Dedifferentiated amniotic fluid mesenchymal stem cell (primary cell): ENCODE data around the gene DPP10.
"Not testable (repeated sequence)": the region's sequence is repeated elsewhere in the genome, so short reads cannot be mapped to it uniquely, and the experiment has no call there.

ENCODE experiments used
- DNase-seq: peaks from one replicate; pipeline ENCODE4 v3.0.0-alpha.2; 2016; ENCODE audit errors: extremely low spot score

Gene DPP10

DNA sequence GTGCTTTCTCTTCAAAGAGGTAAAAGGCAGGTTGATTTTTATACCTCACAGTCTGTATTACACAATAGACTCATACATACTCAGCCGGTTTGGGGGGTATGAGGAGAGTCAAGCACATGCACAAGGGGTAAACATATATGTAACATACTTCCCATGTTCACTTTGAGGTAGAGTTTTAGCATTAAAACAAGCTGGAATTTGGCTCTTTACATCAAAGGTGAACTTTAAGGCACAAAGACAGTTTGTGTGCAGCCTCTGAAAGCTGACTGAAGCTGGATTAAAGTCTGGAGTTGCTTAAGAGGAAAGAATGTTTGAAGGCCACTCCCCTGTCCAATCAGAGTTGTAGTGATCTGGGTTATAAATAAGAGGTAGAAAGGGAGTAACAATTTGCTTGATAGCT lies 282.0 kb downstream of the DPP10 start:
- DNase-seq, result no peak

DNA sequence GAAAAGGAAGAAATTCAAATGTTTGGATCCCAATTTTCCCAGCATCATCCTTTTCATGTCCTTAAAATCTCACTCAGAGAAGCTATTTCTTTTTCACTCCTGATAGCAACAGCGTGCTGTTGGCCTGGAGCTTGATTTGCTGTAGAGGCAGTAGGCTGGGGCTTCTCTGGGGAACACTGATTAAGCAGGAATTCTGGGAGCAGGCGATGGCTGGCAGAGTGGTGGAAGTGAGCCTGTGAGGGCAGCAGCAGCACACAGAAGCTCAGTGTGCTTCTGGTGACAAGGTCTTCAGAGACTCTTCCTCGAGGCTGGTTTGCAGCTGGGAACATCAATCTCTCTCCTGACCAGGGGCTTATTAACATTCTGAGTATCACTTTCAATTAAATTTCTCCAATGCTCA lies 284.6 kb downstream of the DPP10 start:
- DNase-seq, result no peak

DNA sequence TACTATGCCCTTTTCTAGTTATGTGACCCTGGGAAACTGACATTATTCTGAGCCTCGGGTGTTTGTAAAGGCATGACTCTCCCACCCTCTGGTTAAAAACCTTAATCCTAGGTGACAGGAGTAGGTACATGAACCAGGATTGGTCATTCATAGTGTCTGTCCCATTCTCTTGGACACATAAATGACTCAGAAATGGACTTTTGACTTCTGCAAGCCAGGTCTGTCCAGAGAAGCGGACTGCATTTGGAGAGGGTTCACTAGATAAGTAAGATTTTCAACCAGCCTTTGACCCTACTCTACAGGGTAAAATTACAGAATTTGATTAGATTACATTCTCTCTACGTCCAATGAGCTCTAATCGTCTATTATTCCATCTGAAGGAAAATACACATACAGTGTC lies 285.9 kb downstream of the DPP10 start:
- no peak for DNase-seq

DNA sequence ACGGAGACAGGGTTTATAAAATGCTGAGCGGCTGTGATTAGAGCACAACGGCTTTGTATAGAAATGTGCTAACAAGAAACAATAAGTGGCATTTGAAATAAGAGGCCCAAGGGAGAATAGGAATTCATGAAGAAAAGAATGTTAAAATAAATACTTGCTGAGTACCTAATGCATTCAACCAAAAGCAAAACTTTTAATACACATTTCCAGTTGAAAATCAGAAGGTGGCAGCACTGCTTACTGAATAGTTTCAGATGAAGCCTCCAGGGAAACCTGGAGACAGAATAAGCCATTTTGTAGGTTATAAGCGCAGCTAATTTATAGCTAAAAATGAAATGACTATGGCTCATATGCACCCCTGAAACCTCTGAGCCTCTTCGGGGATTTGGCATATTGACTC lies 286.6 kb downstream of the DPP10 start:
- no peak for DNase-seq

DNA sequence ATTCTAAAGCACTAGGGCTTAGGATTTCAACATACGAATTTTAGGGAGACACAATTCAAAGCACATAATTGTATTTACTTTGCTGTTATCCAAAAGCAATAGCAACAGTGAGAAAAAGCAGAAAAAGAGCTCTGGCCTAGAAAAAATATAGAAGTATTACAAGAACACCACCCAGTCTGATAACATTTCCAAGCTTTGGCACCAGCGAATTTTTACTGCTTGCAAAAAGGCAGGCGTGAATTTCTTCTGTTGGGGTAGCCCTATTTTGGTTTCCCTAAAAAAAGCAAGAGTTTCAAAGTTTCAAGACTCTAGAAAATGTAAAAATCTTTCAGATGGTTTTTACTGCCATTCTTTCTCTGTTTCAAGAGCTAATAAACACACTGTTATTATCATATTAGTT lies 292.7 kb downstream of the DPP10 start:
- no peak for DNase-seq

DNA sequence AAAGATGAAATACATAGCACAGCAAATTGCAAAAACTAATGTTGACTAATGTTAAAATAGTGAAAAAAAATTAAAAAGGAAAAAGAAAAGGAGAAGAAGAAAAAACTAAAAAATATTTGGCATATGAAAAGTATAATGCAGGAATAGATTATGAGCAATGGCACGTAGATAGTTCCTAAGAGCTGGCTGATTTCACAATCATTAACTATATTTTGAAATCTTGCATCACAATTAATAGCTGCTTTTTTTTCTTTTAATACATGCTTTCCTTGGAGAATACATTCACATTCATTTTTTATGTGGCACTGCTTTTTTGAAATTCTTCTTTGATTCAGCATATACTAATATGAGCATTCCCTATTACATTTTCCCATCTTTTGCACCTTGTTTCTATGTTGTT lies 299.8 kb downstream of the DPP10 start:
- no peak for DNase-seq

DNA sequence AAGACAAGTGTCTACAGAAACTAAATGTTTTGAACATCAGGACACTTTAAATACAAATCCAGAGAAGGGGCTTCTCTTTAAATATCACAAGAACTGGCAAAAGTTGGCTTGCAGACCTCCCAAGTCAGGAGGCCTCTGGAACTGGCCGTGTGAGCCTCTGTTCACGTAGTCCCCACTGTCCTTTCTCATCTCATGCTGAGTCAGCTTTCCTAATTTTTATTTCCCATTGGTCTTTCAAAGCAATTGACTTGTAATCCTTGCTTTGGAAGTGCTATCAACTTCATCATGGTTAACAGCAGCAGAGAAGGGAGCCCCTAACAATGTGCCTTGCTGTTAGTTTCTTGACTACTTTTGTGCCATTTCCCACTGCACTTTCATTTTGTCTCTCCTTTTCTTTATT lies 303.3 kb downstream of the DPP10 start:
- DNase-seq, result no peak

DNA sequence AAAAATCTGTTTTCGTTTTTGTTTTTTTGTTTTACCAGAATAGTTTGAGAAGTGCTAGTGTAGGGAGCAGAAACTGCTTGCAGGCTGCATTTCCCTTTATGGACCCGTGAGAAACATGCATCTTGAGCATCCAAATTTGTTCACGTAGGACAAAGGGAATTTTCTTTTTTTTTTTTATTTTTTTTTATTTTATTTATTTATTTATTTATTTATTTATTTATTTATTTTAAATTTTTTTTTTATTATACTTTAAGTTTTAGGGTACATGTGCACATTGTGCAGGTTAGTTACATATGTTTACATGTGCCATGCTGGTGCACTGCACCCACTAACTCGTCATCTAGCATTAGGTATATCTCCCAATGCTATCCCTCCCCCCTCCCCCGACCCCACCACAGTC lies 305.7 kb downstream of the DPP10 start:
- DNase-seq, result not testable (repeated sequence)

DNA sequence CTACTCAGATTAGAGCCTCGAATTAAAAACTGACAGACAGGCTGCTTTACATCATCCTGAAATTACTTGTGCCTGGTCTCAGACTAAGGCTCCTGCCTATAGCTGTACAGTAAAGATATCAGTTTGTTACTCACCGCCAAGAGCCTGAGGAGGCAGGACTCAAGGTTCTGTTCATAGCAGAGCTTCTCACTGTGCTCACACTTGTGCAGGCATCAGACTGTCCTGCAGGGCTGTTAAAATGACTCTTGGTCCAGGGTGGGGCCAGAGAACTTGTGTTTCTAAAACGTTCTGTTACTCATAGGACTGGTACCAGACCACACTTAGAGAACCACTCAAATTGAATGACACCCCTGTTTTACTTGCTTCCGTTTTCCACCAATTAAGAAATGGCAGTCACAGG lies 310.0 kb downstream of the DPP10 start:
- DNase-seq, result no peak

DNA sequence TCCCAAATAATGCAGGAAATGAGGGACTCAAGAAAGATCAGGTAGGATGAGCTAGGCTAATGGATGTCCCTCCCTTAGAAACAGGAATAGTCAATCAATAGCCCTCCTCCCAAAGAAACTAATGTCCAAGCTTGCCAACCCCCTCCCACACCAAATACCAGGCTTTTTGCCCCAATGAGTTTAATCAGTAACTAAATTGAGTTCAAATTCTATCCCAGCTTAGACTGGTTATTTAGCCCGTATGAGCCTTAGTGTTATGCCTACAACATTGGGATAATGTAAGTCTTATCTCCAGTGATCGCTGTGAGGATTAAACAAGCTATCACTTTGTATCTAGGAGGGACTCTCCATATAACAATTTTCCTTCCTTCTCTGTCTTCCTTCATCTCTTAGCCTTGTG lies 310.7 kb downstream of the DPP10 start:
- no peak for DNase-seq

DNA sequence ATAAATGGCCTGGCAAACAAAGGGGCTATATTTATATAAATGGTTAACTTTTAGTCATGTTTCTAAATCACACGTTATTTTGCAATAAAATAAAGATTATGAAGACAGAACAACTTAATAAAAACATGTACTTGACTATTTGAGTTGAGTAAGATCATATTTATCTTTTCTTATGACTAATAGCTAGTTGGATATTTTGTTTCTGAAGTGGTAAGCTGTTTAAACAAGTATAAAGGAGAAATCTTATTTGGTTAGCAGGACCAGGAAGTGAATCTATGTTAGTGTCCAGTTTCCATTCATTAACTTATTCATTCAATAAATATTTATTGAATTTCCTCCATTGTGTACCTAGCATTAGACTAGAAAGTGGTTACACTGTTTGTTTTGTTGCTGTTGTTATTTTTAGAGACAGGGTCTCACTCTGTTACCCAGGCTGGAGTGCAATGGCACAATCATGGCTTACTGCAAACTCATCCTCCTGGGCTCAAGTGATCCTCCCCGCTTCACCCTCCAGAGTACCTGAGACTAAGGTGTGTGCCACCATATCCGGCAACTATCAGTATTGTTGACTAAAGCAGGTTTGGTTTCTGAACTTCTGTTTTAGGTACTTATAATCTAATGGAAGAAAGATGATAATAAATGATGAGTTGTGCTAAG lies 312.6 kb downstream of the DPP10 start:
- DNase-seq, result no peak

DNA sequence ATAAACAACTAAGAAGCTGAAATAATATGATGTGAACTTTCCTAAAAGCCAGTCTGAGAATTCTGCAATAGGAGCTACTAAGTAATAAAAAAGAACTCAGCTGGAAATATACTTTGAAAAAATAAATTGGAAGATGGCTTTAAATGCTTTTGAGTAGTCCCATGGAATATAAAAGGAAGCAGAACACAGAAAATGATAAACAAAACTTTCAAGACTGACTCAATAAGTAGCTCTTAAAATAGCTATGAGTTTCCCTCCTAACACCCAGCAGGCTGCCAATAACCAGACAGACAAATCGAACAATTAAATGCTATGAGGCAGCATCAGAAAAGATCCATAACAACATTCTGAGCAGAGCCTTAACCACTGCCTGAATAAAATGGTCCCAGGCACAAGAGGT lies 319.9 kb downstream of the DPP10 start:
- no peak for DNase-seq

DNA sequence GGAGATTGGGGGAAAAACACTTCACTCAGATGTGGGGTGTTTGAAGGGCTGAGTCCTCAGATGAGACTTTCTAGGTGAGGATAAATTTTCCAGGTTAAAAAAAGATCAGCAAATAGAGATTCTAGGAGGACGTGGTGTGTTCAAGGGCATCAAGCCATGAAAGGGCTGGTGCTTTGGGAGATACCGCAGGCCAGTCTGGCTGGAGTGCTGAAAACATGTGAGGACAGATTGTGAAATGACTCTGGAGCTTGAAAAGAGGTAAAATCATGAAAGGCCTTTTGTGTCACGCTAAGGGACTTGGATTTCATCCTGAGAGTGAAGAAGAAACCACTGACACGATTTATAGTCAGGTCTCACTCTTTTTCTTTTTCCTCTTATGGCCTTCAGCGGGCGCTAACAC lies 320.5 kb downstream of the DPP10 start:
- no peak for DNase-seq

DNA sequence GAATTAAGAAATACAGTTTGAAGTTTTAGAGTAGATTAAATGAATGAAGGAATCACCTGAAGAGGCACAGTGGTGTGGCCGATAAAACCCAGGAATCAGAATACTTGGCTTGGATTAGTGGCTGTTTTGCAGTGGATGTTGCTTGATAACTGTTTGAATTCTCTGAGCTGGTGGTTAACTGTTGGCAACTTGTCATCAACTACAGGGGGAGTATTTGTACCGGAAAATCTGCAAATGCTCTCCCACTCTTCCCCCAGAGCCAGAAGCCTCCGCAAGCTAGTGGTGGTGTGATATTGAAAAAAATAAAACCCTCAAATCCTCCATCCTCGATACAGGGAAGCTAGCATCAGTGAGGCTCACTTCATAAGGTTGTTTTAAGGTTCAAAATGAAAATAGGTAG lies 326.7 kb downstream of the DPP10 start:
- no peak for DNase-seq

DNA sequence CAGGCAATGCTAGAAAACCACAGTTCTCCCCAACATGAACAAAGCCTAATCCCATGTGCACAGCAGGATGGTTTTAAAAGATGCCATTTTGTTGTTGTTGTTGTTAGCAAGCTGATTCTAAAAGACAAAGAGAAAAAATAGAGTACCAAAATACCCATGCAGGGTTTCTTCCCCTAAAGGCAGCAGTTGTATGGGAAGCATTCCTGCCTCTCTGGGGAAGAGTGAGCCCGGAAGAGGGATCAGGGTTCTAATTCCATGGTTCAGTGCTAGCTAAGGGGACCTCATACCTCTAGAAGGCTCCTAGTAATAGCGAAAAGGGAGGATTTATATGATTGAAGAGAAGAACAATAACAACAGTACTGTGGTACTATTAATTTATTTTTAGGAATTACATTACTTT lies 327.6 kb downstream of the DPP10 start:
- DNase-seq, result no peak

DNA sequence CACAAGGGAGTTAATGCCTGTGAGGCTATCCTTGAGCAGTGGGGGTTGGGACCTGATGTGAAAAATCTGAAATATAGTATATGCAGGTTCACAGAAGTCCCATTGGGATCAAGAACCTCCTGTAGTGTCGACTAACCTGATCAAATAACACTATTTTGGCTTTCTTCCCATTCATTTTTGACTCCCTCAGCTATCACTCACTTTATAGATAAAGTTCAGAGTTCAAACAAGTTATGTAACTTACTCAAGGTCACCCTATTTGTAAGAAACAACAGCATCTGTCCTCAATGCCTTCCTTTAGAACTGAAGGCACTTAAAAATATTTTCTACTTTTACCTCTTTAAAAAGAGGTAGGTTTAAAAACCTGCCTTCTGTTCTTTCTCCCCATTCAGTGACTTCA lies 341.6 kb downstream of the DPP10 start:
- DNase-seq, result no peak

DNA sequence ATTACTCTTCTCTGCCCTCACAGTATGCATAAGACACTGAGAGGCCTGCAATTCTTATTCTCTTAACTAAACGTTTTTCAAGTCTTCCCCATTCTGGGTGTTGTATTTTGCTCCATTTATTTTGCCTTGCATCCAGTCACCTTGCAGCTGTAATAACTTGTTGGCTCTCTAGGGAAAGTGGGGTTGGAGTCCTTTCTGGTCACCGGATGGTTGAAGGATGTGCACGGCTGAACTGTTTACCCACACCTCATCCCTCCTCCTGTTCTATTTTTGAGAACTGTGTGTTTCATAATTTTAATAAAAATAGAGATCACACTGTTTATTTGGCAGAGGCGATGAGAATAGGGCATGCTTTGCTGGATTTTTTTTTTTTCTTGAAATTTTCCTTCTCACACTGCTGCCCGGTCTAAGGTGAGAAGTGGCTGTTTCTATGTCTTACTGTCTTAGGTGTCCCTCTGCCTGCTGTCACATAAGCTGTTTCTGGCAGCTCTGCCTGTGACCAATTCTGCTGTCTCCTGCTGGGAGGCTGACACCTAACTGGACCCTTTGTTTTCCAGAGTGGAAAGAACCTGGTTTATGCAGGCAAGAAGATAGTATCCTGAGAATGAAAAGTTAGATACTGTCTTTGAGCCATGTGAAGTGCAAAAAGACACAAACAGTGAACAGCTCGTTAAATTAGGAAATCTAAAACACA lies 342.6 kb downstream of the DPP10 start:
- no peak for DNase-seq

DNA sequence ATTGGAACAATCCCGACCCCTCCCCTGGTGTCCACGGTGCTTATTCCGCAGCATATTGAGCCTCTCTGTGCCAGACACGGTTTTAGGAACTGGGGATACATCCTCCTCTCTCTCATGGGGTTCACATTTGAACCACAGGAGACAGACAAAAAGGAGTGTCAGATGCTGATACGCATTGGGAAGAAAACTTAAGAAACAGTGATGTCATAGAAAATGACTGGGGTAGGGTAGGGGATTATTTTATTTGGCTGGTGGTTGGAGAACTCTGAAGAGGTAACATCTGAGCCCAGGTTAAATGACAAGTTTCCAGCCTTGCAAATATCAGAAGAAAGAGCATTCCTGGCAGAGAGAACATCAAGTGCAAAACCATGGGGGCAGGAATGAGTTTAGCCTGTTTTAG lies 344.5 kb downstream of the DPP10 start:
- no peak for DNase-seq

DNA sequence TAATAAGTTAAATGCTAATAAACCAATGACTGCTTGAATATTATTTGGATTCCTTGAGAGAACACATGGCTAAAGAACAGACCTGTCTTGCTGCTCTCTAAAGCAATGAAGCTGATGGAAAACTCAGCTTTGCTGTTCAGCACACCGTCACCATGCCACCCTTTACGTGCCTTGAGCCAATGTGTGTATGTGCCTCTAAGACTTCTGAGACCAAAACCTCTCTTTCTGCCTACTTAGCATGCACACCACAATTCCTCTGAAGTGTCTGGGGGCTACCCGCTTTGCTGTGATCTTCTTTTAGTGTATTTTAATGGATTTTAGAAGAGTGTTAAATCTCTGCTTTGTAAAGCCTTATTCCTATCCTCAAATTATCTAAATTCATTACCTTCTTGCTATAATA lies 345.0 kb downstream of the DPP10 start:
- no peak for DNase-seq

DNA sequence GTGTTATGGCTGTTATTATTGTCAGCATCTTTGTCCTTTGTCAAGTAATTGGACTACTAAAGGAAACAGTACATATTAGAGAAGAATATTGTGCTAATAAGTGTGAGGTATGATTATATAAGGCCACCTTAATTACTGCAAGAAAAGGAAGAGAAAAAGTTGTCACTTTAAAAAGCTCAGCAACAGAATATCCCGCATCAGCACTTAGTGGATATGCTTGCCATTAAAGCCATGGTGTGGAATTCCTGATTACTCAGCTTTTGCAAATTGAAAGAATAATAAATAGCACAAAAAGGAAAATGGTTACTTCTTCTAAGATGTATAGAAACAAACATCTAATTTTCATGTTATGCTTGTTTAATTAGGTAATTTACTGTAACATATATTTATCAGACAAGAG lies 347.5 kb downstream of the DPP10 start:
- DNase-seq, result no peak

DNA sequence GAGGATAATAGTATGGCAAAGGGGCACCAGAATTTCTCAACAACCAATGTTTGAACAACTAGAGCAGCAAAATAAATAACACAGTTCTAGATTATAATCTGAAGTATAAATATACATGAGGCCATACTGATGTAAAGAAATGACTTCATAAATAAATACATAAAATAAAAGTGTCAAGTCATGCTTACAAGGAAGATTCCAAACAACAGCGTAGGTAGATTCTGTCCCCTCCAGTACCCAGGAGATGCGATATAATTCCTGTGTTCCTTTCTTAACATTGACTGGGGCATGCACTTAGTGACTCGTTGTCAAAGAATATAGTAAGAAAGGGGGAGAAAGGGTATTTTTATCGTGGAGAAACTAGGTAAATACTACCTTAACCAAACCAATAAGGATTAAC lies 355.1 kb downstream of the DPP10 start:
- DNase-seq, result no peak

DNA sequence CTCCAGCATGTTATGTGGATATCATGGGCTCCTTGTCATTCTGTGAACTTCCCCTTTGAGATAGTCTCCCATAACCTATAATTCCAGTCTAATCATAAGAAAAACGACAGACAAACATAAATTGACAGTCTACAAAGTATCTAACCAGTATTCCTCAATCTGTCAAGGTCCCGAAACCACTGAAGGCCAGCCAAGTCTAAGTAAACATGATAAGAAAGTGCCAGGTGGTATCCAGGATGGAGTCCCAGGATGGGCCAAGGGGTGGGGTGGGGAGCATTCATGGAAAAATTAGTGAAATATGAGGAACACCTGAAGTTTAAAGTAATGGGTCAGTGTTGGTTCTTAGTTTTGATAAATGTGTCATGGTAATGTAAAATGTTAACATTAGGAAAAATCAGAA lies 355.5 kb downstream of the DPP10 start:
- no peak for DNase-seq

DNA sequence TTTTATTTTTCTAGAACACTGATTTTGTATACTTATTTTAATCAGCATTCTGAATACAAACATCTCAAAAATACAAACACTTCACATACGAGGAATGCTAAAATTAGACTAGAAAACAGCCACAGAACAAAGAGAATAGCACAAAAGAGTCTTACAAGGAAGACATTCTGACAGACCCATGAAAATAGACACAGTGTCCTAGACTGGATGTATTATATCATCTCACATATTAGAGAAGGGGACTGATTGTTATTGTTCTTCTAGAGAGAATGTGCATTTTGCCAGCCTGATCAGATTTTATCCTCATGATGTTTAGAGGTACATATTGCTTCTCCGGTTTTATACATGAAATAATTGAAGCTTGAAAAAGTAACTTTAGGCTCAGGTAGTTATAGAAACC lies 357.9 kb downstream of the DPP10 start:
- no peak for DNase-seq

DNA sequence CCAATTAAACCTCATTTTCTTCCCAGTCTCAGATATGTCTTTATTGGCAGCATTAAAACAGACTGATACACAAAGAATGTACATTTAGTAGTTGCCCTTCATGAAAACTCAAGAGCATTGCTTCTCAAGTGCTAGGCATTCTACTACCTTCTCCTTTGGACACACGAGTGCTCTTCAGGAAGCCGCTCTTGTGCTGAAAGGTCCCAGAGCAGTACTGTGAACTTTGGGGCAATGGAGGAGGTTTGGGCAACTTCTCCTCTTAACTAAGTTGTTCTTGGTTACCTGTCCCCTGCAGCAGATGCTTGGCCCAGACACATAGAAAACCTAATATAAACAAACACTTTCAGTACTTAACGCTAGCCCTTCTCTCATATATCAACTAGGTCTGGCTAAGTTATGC lies 362.8 kb downstream of the DPP10 start:
- no peak for DNase-seq
